GM20000 (cell line): ENCODE data around the gene SNAP23.

Experiments
- DNase-seq: peaks from one replicate; pipeline ENCODE4 v3.0.0; 2012; ENCODE audit warnings: low spot score
- CTCF ChIP-seq: IDR thresholded peaks from 2 replicates; pipeline ENCODE4 v1.5.1; 2012; ENCODE audit warnings: mild to moderate bottlenecking, control low read depth; ENCODE audit errors: extremely low read depth, missing control alignments

Gene SNAP23

GRCh38 chr15:42456971-42457370 is 38.5 kb upstream of the SNAP23 start:
- TF ChIP-seq CTCF = no peak
- no peak for DNase-seq

- no peak for TF ChIP-seq CTCF
- peak; percentile 59 for DNase-seq
These were observed 37.7 kb upstream of the SNAP23 start for GRCh38 chr15:42457445-42458442.

- DNase-seq = no peak
- no peak for TF ChIP-seq CTCF
These were observed 34.2 kb upstream of the SNAP23 start for GRCh38 chr15:42461261-42461660.

GRCh38 chr15:42465520-42466259 is 29.7 kb upstream of the SNAP23 start:
- no peak for DNase-seq
- TF ChIP-seq CTCF = no peak

GRCh38 chr15:42471002-42471401 is 24.4 kb upstream of the SNAP23 start:
- no peak for DNase-seq
- no peak for TF ChIP-seq CTCF

GRCh38 chr15:42474827-42475226 is 20.6 kb upstream of the SNAP23 start:
- no peak for DNase-seq
- no peak for TF ChIP-seq CTCF

GRCh38 chr15:42482701-42483100 is 12.7 kb upstream of the SNAP23 start:
- no peak for DNase-seq
- no peak for TF ChIP-seq CTCF
